CD4-positive, alpha-beta memory T cell (primary cell): Measurements from ENCODE around the gene FBXW12. TPM values are rescaled to one million over a fixed set of nuclear protein-coding genes. Genes with fewer than 3 reads are reported as not detected.
A peak's percentile ranks its signal among the peaks of the same experiment; 100 is the strongest.
"Not testable (repeated sequence)": the region's sequence is repeated elsewhere in the genome, so short reads cannot be mapped to it uniquely, and the experiment has no call there.

Source experiments
- CTCF ChIA-PET: fragments of 350-600 bp; sonication (Branson Sonifier 250); formaldehyde crosslinking; loops from one replicate; lab custom pipeline; 2021; ENCODE audit warnings: inconsistent platforms; ENCODE audit not compliant: partially characterized antibody; lab: Charles Lee
- POLR2A ChIA-PET: fragments of 350-600 bp; sonication (Branson Sonifier 250); formaldehyde crosslinking; loops from one replicate; lab custom pipeline; 2021; ENCODE audit not compliant: partially characterized antibody; lab: Charles Lee
- DNase-seq, 5 donors: peaks; one replicate each; pipeline versions ENCODE4 v3.0.0 to v3.0.0-alpha.2; 2020 to 2022; ENCODE audit warnings: mixed read lengths in 1 of 5
- H3K27ac ChIP-seq: one replicate; pipeline ENCODE4 v1.7.0; 2013; ENCODE audit warnings: low read depth, low read length
- H3K27me3 ChIP-seq: 2 replicates; pipeline ENCODE4 v1.7.0; 2013; ENCODE audit warnings: mild to moderate bottlenecking, low read length, moderate library complexity; ENCODE audit not compliant: insufficient read depth
- H3K36me3 ChIP-seq: 2 replicates; pipeline ENCODE4 v1.7.0; 2013; ENCODE audit warnings: mild to moderate bottlenecking, low read length, moderate library complexity; ENCODE audit not compliant: insufficient read depth
- H3K4me1 ChIP-seq: 2 replicates; pipeline ENCODE4 v1.7.0; 2013; ENCODE audit warnings: mild to moderate bottlenecking, low read length, moderate library complexity; ENCODE audit not compliant: insufficient read depth
- H3K4me3 ChIP-seq, 2 donors: one replicate each; pipeline ENCODE4 v1.7.0; 2013; ENCODE audit warnings: low read length in 2 of 2, mild to moderate bottlenecking in 1 of 2
- H3K9me3 ChIP-seq, 2 donors: one replicate each; pipeline ENCODE4 v1.7.0; 2013; ENCODE audit warnings: low read length in 2 of 2, control low read depth in 1 of 2; ENCODE audit not compliant: control insufficient read depth in 1 of 2
- H3K27ac Mint-ChIP-seq, 7 donors: one replicate each; pipeline ENCODE4 v1.8.0; 2020 to 2021; ENCODE audit warnings: mixed read lengths in 7 of 7, mild to moderate bottlenecking in 6 of 7, inconsistent platforms in 3 of 7, moderate library complexity in 3 of 7
- H3K27me3 Mint-ChIP-seq, 2 donors: one replicate each; pipeline ENCODE4 v1.8.0; 2020 to 2021; ENCODE audit warnings: mixed read lengths in 2 of 2
- H3K36me3 Mint-ChIP-seq, 2 donors: one replicate each; pipeline ENCODE4 v1.8.0; 2020 to 2021; ENCODE audit warnings: mixed read lengths in 2 of 2, inconsistent platforms in 1 of 2, mild to moderate bottlenecking in 1 of 2
- H3K4me1 Mint-ChIP-seq, 4 donors: one replicate each; pipeline ENCODE4 v1.8.0; 2020 to 2021; ENCODE audit warnings: mixed read lengths in 4 of 4, mild to moderate bottlenecking in 1 of 4
- H3K4me3 Mint-ChIP-seq, 8 donors: one replicate each; pipeline ENCODE4 v1.8.0; 2020 to 2021; ENCODE audit warnings: mixed read lengths in 8 of 8, mild to moderate bottlenecking in 7 of 8, moderate library complexity in 6 of 8, inconsistent platforms in 3 of 8
- H3K9me3 Mint-ChIP-seq, 8 donors: one replicate each; pipeline ENCODE4 v1.8.0; 2020 to 2021; ENCODE audit warnings: mixed read lengths in 8 of 8, mild to moderate bottlenecking in 5 of 8, inconsistent platforms in 3 of 8, moderate library complexity in 1 of 8
- intact Hi-C: fragments of 100-400 bp; cut with micrococcal nuclease; formaldehyde crosslinking; loops from one replicate; pipeline ENCODE4 v1.15.1; 2023
- polyA plus RNA-seq, 2 donors: library from polyadenylated mRNA; unstranded; fragments of 300-500 nt; fragmentation: Illumina TruSeq; gene quantifications; one replicate each; pipeline ENCODE4 v1.2.3, GENCODE V29; 2021
- total RNA-seq, 2 experiments: library from RNA; stranded (reverse); gene quantifications; one replicate each; pipeline ENCODE4 v1.2.3, GENCODE V29; 2021

Gene FBXW12, protein sequence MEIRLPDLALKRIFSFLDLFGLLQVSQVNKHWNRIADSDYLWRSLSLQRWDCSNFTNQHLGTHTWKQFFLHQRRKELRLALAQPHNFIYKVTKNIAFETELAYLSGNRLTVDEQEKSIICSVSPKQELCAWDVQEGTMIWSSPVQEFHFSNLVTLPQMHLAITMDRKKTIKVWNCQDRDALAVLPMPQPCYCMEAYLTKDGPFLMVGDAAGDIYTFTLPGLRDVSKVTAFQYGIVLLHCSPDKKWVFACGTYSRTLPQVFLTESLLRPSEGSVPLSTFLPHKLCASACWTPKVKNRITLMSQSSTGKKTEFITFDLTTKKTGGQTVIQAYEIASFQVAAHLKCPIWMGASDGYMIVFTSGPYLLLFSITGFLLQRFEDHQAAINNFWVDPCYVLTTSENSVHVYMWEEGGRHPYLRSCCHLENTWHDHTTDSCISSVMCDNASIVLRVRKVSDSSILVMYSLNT
- total RNA-seq (not detected), polyA plus RNA-seq (not detected)

- peaks cover 0 to 2% (median 0%) of the 10 kb centered on the region in 8 donors for H3K9me3 Mint-ChIP-seq
- no peak within 1 kb of the TSS for H3K27ac ChIP-seq
- no peak within 1 kb of the TSS for H3K4me3 Mint-ChIP-seq
- intact Hi-C loops: no loop called here
- no peaks in the 10 kb centered on the region for H3K27me3 ChIP-seq
- H3K9me3 ChIP-seq: no peaks in the 10 kb centered on the region
- H3K27ac Mint-ChIP-seq: peak within 1 kb of the TSS in 2 of 7 donors; percentile 19 to 65
- CTCF ChIA-PET: no interaction called here
- no peaks in the 10 kb centered on the region for H3K4me1 Mint-ChIP-seq
- H3K4me3 ChIP-seq: no peak within 1 kb of the TSS
- no peaks in the 10 kb centered on the region for H3K4me1 ChIP-seq
- H3K36me3 Mint-ChIP-seq: no peaks in the 10 kb centered on the region
- no peaks in the 10 kb centered on the region for H3K27me3 Mint-ChIP-seq
- H3K36me3 ChIP-seq: no peaks in the 10 kb centered on the region
- POLR2A ChIA-PET: no interaction called here
- no peak for DNase-seq
Observed at GRCh38 chr3:48371651-48372376, at the start of gene FBXW12. Gene FBXW12, plus strand, starts transcription at chr3:48372219. Its CDS starts 549 bp downstream, at chr3:48372768.

DNA sequence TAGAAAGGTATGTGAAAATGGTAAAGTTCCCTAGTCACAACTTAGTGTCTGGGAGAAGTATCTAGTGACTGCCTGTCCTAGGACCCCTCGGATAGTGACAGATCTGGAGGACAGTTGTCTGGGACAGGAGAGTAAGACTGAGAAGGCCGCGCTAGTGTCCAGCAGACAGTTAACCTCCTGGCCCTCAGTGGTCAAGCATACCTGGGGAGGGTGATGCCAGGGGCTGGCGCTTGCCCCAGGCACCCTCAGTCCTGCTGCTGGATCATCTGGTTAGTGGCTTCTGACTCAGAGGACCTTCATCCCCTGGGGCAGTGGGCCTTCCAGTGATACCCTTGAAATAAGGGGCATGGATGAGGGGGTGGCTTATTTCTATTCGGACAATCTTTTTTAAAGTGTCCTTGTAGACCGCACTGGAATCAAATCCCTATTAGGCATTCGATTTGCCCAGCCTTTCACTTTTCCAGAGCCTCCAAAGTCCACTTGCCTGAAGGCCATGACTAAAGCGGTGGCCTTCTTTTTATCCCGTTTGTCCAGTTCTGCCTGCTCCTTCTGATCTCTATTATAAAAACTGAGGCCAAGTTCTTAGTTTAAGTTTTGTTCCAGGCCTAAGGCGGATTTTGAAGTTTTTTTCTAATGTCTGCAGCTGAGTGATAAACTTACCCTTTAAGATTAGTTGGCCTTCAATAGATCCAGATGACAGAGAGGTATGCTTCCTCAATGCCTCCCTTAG lies 40.1 kb upstream of the FBXW12 start:
- intact Hi-C loops, POLR2A ChIA-PET, H3K4me1 Mint-ChIP-seq: not testable (repeated sequence)

GRCh38 chr3:48333346-48334245 lies 38.4 kb upstream of the FBXW12 start, which contains the start of gene SPINK8:
Gene SPINK8, minus strand, starts transcription at chr3:48333661. Its CDS starts 5,320 bp downstream, at chr3:48328341.
- H3K27ac ChIP-seq, H3K36me3 ChIP-seq, H3K27ac Mint-ChIP-seq, H3K4me3 Mint-ChIP-seq, intact Hi-C loops, H3K9me3 Mint-ChIP-seq, H3K9me3 ChIP-seq, H3K4me1 Mint-ChIP-seq, H3K4me1 ChIP-seq, DNase-seq, H3K36me3 Mint-ChIP-seq, H3K4me3 ChIP-seq, CTCF ChIA-PET, POLR2A ChIA-PET, H3K27me3 ChIP-seq: not testable (repeated sequence)
- peaks cover 19 to 32% of the 10 kb centered on the region in 2 donors for H3K27me3 Mint-ChIP-seq

More for the DNA sequence above, 40.1 kb upstream of the FBXW12 start:
- peaks cover 18 to 31% of the 10 kb centered on the region in 2 donors for H3K27me3 Mint-ChIP-seq
- H3K4me3 Mint-ChIP-seq, H3K27me3 ChIP-seq, H3K27ac Mint-ChIP-seq, DNase-seq, H3K36me3 Mint-ChIP-seq, H3K9me3 ChIP-seq, CTCF ChIA-PET, H3K4me1 ChIP-seq, H3K4me3 ChIP-seq, H3K9me3 Mint-ChIP-seq, H3K36me3 ChIP-seq, H3K27ac ChIP-seq: not testable (repeated sequence)

- no peaks in the 10 kb centered on the region for H3K36me3 ChIP-seq
- Mint-ChIP-seq H3K4me3 (no peak overlapping the region), H3K27ac (no peak overlapping the region), H3K4me1 (peaks cover 0 to 2% (median 0%) of the 10 kb centered on the region in 4 donors), H3K27me3 (peaks cover 22 to 37% of the 10 kb centered on the region in 2 donors), H3K9me3 (peaks cover 0 to 2% (median 0%) of the 10 kb centered on the region in 8 donors), H3K36me3 (peaks cover 0 to 4% of the 10 kb centered on the region in 2 donors)
- intact Hi-C loops: no loop called here
- H3K27ac ChIP-seq: no peak overlapping the region
- no peak for DNase-seq
- no peaks in the 10 kb centered on the region for H3K27me3 ChIP-seq
- no peaks in the 10 kb centered on the region for H3K9me3 ChIP-seq
- CTCF ChIA-PET: no interaction called here
- POLR2A ChIA-PET: no interaction called here
- no peak overlapping the region for H3K4me3 ChIP-seq
- H3K4me1 ChIP-seq: no peaks in the 10 kb centered on the region
Observed at GRCh38 chr3:48334605-48335004, 37.4 kb upstream of the FBXW12 start.

GRCh38 chr3:48335286-48335685 lies 36.7 kb upstream of the FBXW12 start:
- intact Hi-C loops, H3K4me1 ChIP-seq, H3K4me3 ChIP-seq, H3K27ac Mint-ChIP-seq, H3K36me3 Mint-ChIP-seq, H3K9me3 Mint-ChIP-seq, H3K27me3 ChIP-seq, H3K4me1 Mint-ChIP-seq, H3K27ac ChIP-seq, POLR2A ChIA-PET, H3K4me3 Mint-ChIP-seq, H3K36me3 ChIP-seq, CTCF ChIA-PET, H3K9me3 ChIP-seq, DNase-seq: not testable (repeated sequence)
- peaks cover 22 to 37% of the 10 kb centered on the region in 2 donors for H3K27me3 Mint-ChIP-seq

DNA sequence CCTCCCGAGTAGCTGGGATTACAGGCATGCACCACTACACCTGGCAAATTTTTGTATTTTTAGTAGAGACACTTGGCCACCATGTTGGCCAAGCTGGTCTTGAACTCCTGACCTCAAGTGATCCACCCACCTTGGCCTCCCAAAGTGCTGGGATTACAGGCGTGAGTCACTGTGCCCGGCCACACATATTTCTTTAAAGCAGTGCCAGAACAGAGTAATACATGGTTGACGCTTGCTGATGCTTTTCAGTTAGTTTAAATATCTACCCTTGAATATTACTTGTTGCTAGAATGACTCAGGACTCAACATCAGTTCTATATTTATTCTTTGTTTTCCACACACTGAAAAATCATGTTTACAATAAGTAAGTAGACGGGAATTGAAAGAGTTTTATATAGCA lies 34.5 kb upstream of the FBXW12 start:
- POLR2A ChIA-PET, H3K4me3 ChIP-seq, H3K4me1 ChIP-seq, H3K36me3 Mint-ChIP-seq, H3K27ac ChIP-seq, H3K4me3 Mint-ChIP-seq, H3K27me3 ChIP-seq, DNase-seq, H3K9me3 Mint-ChIP-seq, H3K27ac Mint-ChIP-seq, H3K4me1 Mint-ChIP-seq, CTCF ChIA-PET, H3K9me3 ChIP-seq, H3K36me3 ChIP-seq, intact Hi-C loops: not testable (repeated sequence)
- H3K27me3 Mint-ChIP-seq: peaks cover 22 to 32% of the 10 kb centered on the region in 2 donors
